ENCODE data around the gene SNX30. TPM values are rescaled to one million over a fixed set of nuclear protein-coding genes. Genes with fewer than 3 reads are reported as not detected.

Gene SNX30
- total RNA-seq, 2 experiments from 2014 or later, result 13.5 to 19.8 TPM

- intact Hi-C loops (cut with micrococcal nuclease; ENCODE audit: unreplicated experiment), result no loop called here
- CTCF ChIA-PET (ENCODE audit: unreplicated experiment), result no interaction called here
Measured at GRCh38 chr9:112852741-112853504, 102.4 kb downstream of the SNX30 start.

GRCh38 chr9:112853882-112854585 lies 103.5 kb downstream of the SNX30 start:
- H2AFZ ChIP-seq (ENCODE audit: low read length), result no peak overlapping the region
- H3K9me2 ChIP-seq (ENCODE audit: insufficient read depth, low read length), result no peaks in the 10 kb centered on the region
- no TSS peak for BruUV-seq (replicated peaks)
- H4K20me1 ChIP-seq (ENCODE audit: insufficient read depth, low read length), result no peaks in the 10 kb centered on the region
- intact Hi-C loops (cut with micrococcal nuclease; ENCODE audit: unreplicated experiment), result no loop called here
- H3K27ac ChIP-seq (ENCODE audit: low read depth, low read length, poor library complexity, severe bottlenecking), result no peak overlapping the region
- no peak for TF ChIP-seq CTCF (conservative IDR thresholded peaks at IDR 0.05; ENCODE audit: low read length)
- no peaks in the 10 kb centered on the region for H3K9me3 ChIP-seq (ENCODE audit: low read length)
- POLR2A ChIA-PET, result interaction anchor here (0.5 kb wide), 1 partner anchor 131 kb away, joined by 3 read pairs; no protein-coding TSS in a partner anchor
- H3K36me3 ChIP-seq (ENCODE audit: insufficient read depth, low read length), result no peaks in the 10 kb centered on the region
- H3K79me2 ChIP-seq (ENCODE audit: insufficient read depth, low read depth, low read length), result no peaks in the 10 kb centered on the region
- no peak for DNase-seq (ENCODE audit: low spot score)
- CTCF ChIA-PET (ENCODE audit: unreplicated experiment), result interaction anchor here (1.6 kb wide), 1 partner anchor 49 kb away, joined by 3 read pairs; no protein-coding TSS in a partner anchor
- peaks cover 14% of the 10 kb centered on the region for H3K4me1 ChIP-seq (ENCODE audit: insufficient read depth, low read length, poor library complexity, severe bottlenecking)
- H3K4me3 ChIP-seq (ENCODE audit: low read depth, low read length, poor library complexity, severe bottlenecking), result no peak overlapping the region
- H3K4me2 ChIP-seq (ENCODE audit: low read length), result no peak overlapping the region

More at GRCh38 chr9:112852741-112853504, 102.4 kb downstream of the SNX30 start:
- Histone ChIP-seq H2AFZ (ENCODE audit: low read length) (no peak overlapping the region), H4K20me1 (ENCODE audit: insufficient read depth, low read length) (no peaks in the 10 kb centered on the region), H3K79me2 (ENCODE audit: insufficient read depth, low read depth, low read length) (no peaks in the 10 kb centered on the region), H3K9me3 (ENCODE audit: low read length) (no peaks in the 10 kb centered on the region), H3K27ac (ENCODE audit: low read depth, low read length, poor library complexity, severe bottlenecking) (no peak overlapping the region), H3K4me1 (ENCODE audit: insufficient read depth, low read length, poor library complexity, severe bottlenecking) (peaks cover 3% of the 10 kb centered on the region), H3K36me3 (ENCODE audit: insufficient read depth, low read length) (no peaks in the 10 kb centered on the region), H3K4me3 (ENCODE audit: low read depth, low read length, poor library complexity, severe bottlenecking) (no peak overlapping the region), H3K9me2 (ENCODE audit: insufficient read depth, low read length) (no peaks in the 10 kb centered on the region), H3K4me2 (ENCODE audit: low read length) (no peak overlapping the region)
- TF ChIP-seq EZH2phosphoT487 (IDR thresholded peaks at IDR 0.05; ENCODE audit: borderline replicate concordance, low read depth, low read length), result no peak
- TF ChIP-seq CTCF (conservative IDR thresholded peaks at IDR 0.05; ENCODE audit: low read length), result no peak
- POLR2A ChIA-PET, result interaction anchor here (0.5 kb wide), 1 partner anchor 130 kb away, joined by 3 read pairs; no protein-coding TSS in a partner anchor
- DNase-seq (ENCODE audit: low spot score), result no peak
- no TSS peak for BruUV-seq (replicated peaks)
